HEK293T (cell line): ENCODE data around the gene USP30.

Source experiments
- ARNT ChIP-seq: fragments of 450-650 bp; IDR thresholded peaks from 2 replicates; pipeline ENCODE4 v1.6.1; 2017; ENCODE audit warnings: mild to moderate bottlenecking
- BHLHE40 ChIP-seq: fragments of 450-650 bp; IDR thresholded peaks from 2 replicates; pipeline ENCODE4 v1.6.1; 2016; ENCODE audit warnings: mild to moderate bottlenecking, moderate library complexity, borderline replicate concordance
- FOXA1 ChIP-seq: fragments of 450-650 bp; IDR thresholded peaks from 2 replicates; pipeline ENCODE4 v1.6.1; 2016; ENCODE audit warnings: mild to moderate bottlenecking
- FOXK2 ChIP-seq: fragments of 450-650 bp; IDR thresholded peaks from 2 replicates; pipeline ENCODE4 v1.6.1; 2016; ENCODE audit warnings: mild to moderate bottlenecking
- HDGF ChIP-seq: fragments of 450-650 bp; IDR thresholded peaks from 2 replicates; pipeline ENCODE4 v1.6.1; 2017; ENCODE audit warnings: antibody characterized with exemption, borderline replicate concordance
- L3MBTL2 ChIP-seq: fragments of 450-650 bp; conservative IDR thresholded peaks from 2 replicates; pipeline ENCODE4 v1.6.1; 2016; ENCODE audit warnings: mild to moderate bottlenecking
- LEF1 ChIP-seq: fragments of 450-650 bp; IDR thresholded peaks from 2 replicates; pipeline ENCODE4 v1.6.1; 2017; ENCODE audit warnings: mild to moderate bottlenecking, borderline replicate concordance
- PKNOX1 ChIP-seq: fragments of 450-650 bp; IDR thresholded peaks from 2 replicates; pipeline ENCODE4 v1.6.1; 2016
- SP1 ChIP-seq: fragments of 450-650 bp; IDR thresholded peaks from 2 replicates; pipeline ENCODE4 v1.6.1; 2017
- SUZ12 ChIP-seq: fragments of 450-650 bp; IDR thresholded peaks from 2 replicates; pipeline ENCODE4 v1.6.1; 2016; ENCODE audit warnings: mild to moderate bottlenecking
- TARDBP ChIP-seq: fragments of 450-650 bp; IDR thresholded peaks from 2 replicates; pipeline ENCODE4 v1.6.1; 2016

- TF ChIP-seq TARDBP (no peak), ARNT (no peak), BHLHE40 (no peak), PKNOX1 (no peak), HDGF (no peak), FOXK2 (no peak), SP1 (no peak), SUZ12 (no peak), L3MBTL2 (no peak), LEF1 (no peak), FOXA1 (no peak)
Measured at GRCh38 chr12:109084425-109084824, 32.0 kb downstream of the USP30 start.
